Skeletal muscle cell (primary cell): ENCODE measurements around the gene ATG5.

Source experiments
- DNase-seq: peaks from one replicate; pipeline ENCODE4 v3.0.0-alpha.2; 2010; ENCODE audit warnings: low read depth
- H3K4me3 ChIP-seq: 2 replicates; pipeline ENCODE4 v1.5.1; 2011; ENCODE audit warnings: low read depth, mild to moderate bottlenecking, control low read depth, low read length, moderate library complexity

The ATG5 gene

DNA sequence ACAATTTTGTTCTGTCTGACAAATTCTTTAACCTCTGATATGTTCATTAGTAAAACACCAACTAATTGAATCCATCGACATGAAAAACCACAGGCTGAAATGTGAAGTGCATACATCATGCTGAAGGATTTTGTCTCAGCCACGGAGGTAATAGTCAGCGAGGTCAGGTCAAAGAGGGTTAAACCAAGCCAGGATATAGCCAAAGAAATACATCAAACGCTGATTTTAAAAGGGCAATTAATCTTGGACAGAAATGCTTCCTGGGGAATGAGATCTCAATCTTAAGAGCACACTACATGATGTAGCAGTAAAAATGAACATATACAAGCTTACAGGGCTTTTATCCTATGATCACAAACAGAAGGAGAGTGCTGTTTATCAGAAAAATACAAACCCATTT lies 132.7 kb downstream of the ATG5 start:
- DNase-seq = no peak
- no peak overlapping the region for H3K4me3 ChIP-seq

DNA sequence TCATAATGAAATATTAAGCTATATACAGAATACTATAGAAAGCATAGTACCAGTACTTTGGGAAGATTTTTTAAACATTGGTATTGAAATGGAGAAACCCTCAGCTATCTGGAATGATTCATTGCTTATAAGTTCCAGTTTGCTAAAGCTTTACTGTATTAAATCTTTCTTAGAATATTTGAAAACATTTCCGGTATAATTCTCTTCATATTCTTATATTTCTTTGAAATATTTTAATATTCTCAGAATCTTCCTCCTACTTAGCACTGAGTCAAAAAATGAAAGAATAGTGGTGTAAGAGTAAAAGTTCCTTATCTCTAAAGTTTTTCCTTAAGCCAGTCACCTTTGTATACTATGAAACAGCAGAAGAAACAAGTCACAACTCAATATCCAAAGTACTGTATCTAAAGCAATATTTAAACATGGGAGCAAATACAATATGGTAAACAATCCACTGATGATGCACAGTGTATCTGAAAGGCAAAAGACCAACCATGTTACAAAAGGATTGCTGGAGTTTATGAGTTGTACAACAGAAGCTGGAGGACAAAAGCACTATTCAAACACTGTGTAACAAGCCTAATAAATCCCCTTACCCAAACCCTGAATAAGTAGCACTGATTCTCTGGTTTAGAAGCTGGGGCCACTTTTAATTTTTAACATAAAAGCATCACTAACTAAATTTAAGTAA lies 137.3 kb downstream of the ATG5 start:
- no peak overlapping the region for H3K4me3 ChIP-seq
- DNase-seq = no peak

DNA sequence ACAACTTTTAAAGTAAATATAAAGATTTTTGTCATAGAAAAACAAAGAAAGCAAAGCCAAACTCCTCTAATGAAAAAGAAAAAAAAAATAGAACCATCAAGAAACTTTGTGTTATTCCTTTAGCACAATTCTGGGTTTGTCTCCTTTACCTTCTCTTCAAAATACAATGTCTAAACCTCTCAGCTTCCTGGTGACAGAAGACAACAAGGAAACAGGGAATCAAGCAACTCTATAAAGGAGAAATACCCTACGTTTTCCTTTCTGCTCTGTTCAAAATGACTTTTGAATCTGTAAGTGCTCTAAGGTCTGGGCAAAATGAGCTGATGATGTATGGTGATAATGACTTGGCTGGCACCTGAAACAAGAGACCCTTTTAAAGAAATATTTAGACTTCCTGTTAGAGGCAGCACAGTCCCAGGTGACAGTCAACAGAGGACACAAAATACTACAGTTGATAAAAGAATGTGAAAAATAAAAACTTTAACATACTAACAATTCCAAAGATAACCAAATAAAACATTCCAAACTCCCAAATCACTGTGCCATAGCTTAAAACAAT lies 138.1 kb downstream of the ATG5 start:
- no peak overlapping the region for H3K4me3 ChIP-seq
- no peak for DNase-seq

DNA sequence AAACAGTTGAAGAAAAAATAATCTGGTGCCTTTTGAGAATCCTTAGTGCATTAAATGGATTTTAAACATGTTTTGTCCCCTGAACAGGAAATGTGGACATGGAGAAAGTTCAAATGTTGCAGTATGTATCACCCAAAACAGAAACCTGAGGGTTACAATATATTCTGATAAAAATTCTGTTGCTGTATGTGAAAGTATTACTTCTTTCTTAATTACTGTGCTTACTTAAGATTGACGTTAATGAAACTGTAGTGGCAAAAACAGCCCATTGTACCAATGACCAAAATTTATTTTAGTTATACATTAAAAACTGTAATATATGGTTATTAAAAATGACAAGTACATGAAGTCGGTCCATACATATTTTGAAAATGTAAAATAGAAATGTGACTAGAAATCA lies 138.8 kb downstream of the ATG5 start:
- no peak overlapping the region for H3K4me3 ChIP-seq
- DNase-seq = no peak

DNA sequence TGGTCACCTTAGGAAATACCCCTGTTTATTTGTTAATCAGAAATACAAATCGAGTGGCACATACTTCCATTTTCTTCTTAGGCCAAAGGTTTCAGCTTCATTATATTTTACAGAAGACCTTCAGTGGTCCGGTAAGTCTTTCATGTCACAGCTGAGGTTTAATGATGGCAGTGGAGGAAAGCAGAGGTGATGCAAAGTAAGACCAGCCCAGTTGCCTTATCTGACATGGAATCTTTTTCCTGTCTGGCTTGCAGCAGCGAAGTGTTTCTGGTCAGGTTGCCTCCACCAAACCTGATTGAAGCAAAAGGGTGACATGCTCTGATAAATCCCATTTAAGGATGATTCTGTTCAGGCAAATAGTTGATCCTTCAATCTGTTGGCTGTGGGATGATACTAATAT lies 139.4 kb downstream of the ATG5 start:
- no peak for DNase-seq
- H3K4me3 ChIP-seq = no peak overlapping the region

DNA sequence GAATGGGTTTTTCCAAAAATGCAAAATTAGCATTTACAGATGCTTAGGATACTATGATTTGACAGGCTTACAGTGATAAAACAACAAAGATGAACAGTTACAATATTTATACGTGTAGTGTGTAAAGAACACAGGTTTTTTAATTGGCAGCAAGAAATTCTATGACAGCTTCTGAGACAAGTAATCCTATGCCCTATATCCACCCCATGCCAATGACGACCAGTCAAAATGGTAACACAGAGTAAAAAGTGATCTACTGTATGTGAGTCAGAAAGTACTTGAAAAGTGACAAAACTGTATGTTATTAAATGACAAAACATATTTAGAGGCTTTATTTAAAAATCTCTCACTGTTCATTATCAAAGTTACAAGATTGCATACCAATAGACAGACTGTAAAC lies 139.9 kb downstream of the ATG5 start:
- H3K4me3 ChIP-seq = no peak overlapping the region
- no peak for DNase-seq

DNA sequence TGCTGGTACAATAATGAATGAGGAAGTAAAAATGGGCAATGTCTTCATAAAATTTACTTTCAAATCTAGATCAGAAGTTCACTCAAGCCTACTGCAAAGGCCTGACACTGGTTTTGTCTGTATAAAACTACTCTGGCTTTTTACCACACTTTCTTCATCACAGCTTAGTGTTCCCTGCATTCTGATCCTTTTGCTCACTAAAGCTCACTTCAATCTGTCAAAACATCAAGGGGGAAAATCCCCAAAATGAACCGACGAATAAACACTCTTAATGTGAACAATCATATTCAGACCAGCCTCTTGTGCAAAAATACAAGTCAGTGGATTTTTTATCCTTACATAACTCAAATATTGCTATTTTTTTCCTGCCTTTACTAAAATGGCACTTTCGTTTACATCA lies 140.9 kb downstream of the ATG5 start:
- no peak for DNase-seq
- no peak overlapping the region for H3K4me3 ChIP-seq

DNA sequence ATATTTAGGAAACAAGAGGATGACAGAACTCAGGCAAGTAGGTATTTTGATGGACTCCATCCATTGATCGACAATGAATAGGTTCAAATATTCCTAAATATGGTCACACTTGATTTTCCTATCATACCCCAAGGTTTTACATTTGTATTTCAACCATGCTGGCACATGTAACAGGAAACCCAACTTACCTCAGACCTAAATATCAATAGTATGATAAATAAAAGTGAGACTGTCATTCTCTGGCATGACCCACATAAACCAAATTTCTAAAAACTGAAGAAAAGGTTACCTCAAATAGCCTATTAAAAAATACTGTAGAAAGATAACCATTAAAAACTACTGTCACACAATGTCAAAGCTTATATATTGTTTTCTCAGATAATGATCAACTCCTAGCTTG lies 142.1 kb downstream of the ATG5 start:
- no peak overlapping the region for H3K4me3 ChIP-seq
- no peak for DNase-seq

DNA sequence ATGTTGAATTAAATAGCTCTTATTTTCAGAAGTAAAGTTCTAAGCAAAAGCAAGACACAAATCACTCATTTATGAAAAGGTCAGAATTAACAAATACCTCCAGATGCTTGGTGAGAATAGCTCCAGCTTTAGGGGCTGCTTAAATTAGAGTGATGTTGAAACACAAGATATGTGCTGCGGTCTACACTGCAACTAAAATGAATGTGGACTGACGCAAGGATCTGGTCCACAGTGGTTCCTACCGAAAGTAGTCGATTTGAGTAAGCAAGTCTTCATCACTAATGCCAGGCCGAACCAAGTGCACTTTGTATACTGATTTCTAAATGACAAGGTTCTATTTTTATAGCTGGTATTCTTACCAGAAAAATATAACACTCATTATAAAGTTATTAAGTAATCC lies 143.1 kb downstream of the ATG5 start:
- no peak overlapping the region for H3K4me3 ChIP-seq

DNA sequence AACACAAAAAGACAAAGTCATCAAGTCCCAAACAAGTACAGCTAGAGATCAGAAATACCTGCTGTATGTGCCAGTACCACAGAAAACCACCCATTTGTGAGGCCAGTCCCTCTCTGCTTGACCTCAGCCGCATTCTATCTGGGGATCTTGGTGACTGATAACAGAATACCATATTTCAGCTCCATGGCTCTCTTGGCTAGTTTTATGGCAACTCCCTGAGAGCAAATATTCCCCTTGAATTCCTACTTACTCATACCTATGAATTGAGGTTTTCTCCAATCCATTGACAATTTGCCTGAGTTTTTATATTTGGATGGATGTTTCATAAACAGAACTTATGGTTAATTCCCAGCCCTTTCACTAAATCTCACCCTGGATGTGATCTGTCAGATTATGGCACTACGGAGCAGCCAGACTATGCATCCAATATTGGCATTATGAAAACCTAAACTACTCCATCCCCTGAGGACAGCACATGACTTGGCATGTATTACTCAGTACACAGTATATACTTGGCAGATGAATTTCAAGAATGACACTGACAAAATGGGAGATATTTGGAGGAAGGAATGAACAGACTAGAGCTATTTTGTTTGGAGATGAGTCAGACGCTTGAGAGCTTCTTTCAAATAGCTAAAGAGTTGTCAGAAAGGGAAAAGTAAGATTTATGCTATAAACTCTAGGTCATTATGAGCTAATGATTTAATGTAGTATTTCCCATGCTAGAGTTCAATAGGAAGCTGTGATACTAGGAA lies 143.7 kb downstream of the ATG5 start:
- DNase-seq = peak; percentile 90
- no peak overlapping the region for H3K4me3 ChIP-seq

More for the DNA sequence above, 143.1 kb downstream of the ATG5 start:
- DNase-seq = no peak

DNA sequence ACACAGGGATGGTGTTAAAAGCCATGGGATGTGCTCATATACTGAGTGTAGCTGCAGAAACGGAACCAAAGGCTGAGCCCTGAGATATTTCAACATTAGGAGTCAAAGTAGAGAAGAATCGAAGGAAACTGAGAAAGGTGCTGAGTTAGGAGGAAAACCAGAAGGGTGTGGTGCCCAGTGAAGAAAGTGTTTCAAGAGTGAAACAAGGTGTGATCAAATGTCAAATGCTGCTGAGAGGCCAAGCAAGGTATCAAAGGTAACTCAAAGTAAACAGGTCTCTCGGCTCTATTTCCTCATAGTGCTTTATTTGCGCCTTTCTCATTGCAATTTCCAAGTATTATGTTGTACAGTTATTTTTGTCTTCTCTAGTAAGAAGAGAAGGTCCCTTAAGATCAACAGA lies 145.4 kb downstream of the ATG5 start:
- no peak for DNase-seq

DNA sequence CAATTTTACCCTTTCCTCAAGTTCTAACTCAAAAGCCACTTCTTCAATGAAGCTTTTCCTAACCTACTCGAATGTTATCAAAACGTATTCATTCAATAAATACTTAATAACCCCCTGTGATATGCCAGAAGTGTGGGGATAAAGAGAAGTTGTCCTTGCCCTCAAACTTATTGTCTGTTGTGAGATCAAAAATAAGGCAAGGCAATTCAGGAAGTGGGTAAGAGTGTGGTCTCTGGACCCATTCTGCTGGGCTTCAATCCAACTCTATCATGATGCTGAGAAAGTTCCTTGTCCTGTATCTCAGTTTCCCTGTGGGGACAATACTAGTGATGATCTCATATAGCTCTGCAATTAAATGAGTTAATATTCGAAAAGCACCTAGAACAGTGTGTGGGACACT lies 146.7 kb downstream of the ATG5 start:
- no peak for DNase-seq
- no peak overlapping the region for H3K4me3 ChIP-seq

More for the DNA sequence above, 145.4 kb downstream of the ATG5 start:
- H3K4me3 ChIP-seq = no peak overlapping the region

DNA sequence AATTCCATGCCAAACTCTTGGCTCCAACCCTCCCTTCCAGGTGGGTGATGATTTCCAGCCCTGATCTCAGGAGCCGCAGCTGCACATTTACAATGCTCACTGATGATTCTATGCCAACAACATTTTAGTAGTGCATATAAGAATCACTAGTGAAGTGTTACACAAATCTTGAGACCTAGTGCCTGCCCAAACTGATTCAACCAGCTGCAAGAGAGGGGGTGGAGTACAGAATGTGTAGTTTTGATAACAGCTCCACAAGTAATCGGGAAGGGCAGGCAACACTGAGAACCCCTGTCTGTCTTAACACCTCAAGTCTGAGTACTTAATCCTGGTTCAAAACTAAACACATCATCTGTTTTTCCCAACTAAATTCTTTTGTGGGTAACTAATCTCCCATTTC lies 147.8 kb downstream of the ATG5 start:
- H3K4me3 ChIP-seq = no peak overlapping the region
- no peak for DNase-seq

DNA sequence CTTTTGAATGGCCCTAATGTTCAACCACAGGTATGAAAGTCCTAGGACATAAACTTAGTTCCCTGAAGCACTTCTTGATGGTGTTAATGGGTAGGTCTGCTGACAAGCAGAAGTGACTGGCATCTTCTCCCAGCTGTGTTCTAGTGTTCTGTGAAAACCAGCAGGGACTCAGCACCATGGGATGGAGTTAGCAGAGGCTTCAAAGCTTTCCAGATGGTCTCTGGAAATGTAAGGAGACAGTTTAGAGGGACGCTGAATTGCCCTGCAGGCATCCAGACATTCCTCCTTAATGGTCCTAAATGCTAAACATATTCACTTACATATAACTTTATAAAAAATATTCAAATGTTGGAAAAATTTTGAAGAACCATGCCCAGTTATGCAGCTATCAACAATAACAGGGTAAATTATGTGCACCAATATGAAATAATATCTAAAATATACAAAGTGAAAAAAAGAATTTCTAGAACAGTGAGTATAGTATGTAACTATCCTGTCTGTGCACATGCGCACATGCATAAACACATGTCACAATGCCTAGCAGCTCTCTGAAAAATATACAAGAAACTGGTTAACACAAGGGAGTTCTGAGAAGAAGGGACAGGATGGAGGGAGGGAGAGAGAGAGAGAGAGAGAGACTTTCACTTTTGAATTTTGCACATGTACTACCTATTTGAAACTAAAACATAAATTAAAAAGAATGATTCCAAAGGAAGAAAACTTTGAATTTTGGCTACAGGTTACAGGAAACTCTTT lies 152.3 kb downstream of the ATG5 start:
- H3K4me3 ChIP-seq = no peak overlapping the region
- no peak for DNase-seq

DNA sequence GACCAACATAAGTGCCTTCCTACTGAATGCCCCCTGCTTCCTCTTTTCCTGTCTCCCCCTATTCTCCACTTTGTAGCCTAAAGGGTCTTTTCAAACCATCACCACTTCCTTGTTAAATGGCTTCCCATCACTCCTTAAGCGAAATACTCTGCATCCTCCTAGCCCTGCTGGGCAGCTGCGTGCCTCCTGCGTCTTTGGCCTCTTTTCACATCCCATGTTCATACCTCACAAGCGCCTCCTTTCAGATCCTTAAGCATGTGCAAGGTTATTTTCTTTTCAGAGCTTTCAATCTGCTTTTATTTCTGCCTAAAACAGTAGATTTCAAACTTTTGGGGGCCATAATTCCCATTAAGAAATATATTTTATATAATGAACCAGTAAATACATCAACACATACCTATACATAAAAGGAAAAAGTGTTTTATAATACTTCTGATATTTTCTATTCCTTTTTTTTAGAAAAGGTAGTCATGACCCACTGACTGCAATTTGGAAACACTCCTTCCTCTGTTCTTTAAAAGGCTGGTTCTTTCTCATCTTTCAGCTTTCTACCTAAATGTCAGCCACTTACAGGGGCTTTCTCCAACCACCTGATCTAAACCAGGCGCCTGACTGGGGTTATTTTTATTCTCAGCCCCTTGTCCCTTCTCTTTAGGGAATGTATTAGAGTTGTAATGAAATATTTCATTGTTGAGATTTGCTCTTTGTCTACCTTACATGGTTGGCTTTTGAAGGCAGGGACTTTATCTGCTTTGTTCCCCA lies 155.3 kb downstream of the ATG5 start:
- no peak for DNase-seq
- no peak overlapping the region for H3K4me3 ChIP-seq

DNA sequence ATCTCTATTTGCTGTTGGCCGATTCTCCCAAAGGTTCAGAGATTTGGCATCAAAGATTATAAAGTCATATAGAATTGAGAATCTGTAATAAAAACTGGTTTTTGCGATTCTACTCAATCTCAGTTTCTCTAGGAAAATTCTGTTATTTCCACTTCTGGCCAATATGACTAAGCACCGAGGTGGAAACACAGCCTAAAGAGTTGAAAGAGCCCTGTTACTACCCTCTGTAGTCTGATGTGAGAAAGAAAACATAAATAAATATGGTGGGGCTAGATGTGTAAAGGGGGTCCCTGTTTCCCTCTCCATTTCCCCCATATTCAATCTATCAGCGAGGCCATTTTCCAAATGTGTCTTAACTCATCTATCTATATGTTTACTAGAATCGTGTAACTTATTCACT lies 156.0 kb downstream of the ATG5 start:
- no peak for DNase-seq

DNA sequence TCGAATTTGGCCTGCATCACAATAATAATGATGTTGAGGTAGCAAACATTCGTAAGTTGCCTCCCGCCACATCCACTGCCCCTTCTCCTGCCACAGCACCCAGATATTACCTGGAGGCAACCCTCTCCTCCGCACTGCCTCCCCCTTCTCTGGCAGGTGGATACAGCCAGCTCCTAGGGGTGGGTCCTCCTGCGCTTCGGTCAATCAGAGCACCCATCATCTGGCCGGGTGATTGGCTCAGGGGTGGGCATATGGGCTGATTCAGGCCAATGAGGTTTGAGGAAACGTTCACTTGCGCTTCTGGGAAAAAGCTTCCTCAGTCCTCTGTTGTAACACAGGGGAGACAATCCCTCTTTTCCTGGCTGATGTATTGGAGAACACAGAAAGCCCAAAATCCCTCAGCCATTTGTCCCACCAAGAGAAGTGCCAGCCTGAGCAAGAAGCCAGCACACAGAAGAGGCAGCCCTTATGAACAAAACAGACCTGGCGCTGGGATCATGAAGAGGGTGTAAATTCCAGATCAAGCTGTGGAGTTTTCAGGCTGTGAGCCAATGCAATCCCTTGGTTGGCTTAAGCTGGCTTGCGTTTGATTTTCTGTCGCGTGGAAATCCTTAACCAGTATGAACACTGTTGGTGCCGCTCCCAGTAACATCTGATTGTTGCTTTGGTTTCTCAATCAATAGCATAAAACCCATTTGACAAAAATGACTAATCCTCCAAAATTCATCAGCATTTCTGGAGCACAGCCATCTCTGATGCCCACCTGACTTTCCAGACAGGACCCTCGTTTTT lies 157.3 kb downstream of the ATG5 start:
- H3K4me3 ChIP-seq = no peak overlapping the region
- DNase-seq = no peak

More for the DNA sequence above, 156.0 kb downstream of the ATG5 start:
- no peak overlapping the region for H3K4me3 ChIP-seq

DNA sequence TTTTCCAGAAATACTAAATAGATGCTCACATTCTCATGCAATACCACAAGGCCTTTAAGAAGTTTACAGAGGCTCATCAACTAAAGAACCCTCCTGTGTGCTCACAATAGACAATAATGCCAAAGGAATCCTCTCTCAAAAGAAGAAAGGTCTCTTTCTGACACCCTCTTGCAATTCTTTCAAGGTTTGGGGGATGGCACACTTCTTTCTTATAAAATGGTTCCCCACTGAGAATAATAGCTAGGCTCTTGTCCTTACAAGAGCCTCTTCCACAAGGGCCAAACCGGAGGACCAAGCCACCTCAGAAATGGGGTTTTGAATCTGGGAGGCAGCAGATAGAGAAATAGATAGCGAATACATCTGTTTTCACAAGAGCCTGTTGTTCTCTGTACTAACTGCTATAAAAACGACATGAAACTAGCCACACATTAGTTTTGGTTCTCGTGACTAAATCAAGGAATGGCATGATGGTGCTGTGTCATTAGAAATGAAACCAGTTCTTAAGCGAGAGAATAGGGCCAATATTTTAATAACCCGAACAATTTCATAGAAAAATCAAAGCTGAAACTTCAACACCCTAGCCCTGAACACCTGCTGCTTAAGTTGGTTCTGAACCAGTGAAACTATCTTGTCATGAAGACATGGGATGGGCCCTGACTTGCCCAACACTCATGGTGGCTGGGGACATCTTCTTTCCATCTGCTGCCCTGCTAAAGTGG lies 158.3 kb downstream of the ATG5 start:
- H3K4me3 ChIP-seq = no peak overlapping the region
- DNase-seq = no peak
